GM08714 (cell line): ENCODE data around the gene ABTB2.
"Not testable (repeated sequence)": the region's sequence is repeated elsewhere in the genome, so short reads cannot be mapped to it uniquely, and the experiment has no call there.

ENCODE experiments used
- H3K4me3 ChIP-seq: fragments of 200-500 bp; sonication (Bioruptor generic); 2 replicates; pipeline ENCODE4 v1.5.1; 2014; ENCODE audit warnings: mild to moderate bottlenecking, low read length, inconsistent platforms
- ZNF274 ChIP-seq: IDR thresholded peaks from 2 replicates; pipeline ENCODE4 v1.6.1; 2012; ENCODE audit warnings: mild to moderate bottlenecking, low read depth, low read length

Gene ABTB2

GRCh38 chr11:34252651-34253050 is 105.2 kb downstream of the ABTB2 start:
- TF ChIP-seq ZNF274 = no peak
- no peak overlapping the region for H3K4me3 ChIP-seq

DNA sequence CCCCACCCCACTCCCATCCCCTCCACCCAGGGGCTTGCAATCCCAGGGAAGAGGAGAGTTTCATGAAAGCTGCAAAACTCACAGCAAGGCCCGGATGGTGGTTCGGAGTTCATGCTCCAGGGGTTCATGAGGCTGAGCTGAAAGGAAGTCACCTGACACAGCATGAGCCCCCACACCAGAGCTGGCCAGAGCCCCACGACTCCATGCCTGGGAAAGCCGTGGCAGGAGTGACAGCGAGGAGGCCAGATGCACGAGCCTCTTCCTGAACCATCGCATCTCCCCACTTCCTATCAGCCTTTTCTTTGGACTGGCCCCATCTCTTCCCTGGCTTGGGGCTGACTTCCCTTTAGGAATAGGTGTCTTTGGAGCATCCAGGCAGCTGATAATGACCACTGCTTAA is 105.8 kb downstream of the ABTB2 start:
- no peak for TF ChIP-seq ZNF274

GRCh38 chr11:34251589-34251980 is 106.2 kb downstream of the ABTB2 start:
- no peak for TF ChIP-seq ZNF274
- no peak overlapping the region for H3K4me3 ChIP-seq

More for the DNA sequence above, 105.8 kb downstream of the ABTB2 start:
- no peak overlapping the region for H3K4me3 ChIP-seq

- H3K4me3 ChIP-seq = no peak overlapping the region
- TF ChIP-seq ZNF274 = no peak
Observed at GRCh38 chr11:34250732-34251588, 106.8 kb downstream of the ABTB2 start.

DNA sequence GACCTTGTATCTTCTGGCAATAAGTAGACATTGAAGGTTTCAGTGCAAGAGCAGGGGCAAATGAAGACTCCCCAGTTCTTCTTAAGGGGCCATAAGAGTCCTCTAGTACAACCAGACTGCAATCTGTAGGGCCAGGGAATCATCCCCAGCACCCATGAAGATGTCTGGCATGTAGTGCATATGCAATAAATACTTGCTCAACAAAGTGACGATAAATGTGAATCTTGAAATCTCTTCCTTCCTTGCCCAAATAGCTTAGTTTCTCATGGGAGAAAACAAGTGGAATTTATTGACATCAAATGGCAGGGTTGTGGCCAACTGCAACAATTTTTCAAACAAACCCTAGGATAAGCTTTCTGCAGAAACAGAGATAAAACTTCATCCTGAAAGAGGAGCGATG is 107.6 kb downstream of the ABTB2 start:
- no peak for TF ChIP-seq ZNF274
- H3K4me3 ChIP-seq = no peak overlapping the region

DNA sequence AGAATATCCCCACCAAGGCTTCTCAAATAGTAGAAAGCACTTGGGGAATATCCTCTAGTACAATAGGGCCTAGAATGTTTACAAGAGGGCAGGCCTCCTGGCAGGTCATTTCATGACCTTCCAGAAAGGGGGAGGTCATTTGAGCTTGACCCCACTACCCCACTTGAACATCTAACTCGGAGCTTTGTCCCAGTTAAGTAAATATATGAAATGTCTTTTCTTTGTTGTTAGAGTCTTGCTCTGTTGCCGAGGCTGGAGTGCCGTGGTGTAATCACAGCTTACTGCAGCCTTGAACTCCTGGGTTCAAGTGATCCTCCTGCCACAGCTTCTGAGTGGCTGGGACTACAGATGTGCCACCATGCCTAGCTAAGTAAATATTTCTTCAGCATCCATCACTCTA is 108.4 kb downstream of the ABTB2 start:
- no peak overlapping the region for H3K4me3 ChIP-seq
- no peak for TF ChIP-seq ZNF274

DNA sequence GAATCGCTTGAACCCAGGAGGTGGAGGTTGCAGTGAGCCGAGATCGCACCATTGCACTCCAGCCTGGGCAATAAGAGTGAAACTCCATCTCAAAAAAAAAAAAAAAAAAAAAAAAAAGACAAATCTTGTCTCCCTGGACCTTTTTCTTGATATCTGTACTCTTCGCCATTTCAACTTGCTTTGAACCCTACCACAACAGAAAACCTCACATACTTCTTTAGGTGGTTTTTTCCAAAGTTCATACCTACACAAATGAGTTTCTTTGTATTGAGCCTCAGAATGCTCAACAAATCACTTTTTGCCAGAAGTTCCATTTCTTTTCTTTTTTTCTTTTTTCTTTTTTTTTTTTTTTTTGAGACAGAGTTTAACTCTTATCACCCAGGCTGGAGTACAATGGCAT is 111.3 kb downstream of the ABTB2 start:
- not testable (repeated sequence) for H3K4me3 ChIP-seq

GRCh38 chr11:34245041-34245440 is 112.8 kb downstream of the ABTB2 start:
- TF ChIP-seq ZNF274 = no peak
- no peak overlapping the region; the same call in 1 of the 2 replicates for H3K4me3 ChIP-seq

DNA sequence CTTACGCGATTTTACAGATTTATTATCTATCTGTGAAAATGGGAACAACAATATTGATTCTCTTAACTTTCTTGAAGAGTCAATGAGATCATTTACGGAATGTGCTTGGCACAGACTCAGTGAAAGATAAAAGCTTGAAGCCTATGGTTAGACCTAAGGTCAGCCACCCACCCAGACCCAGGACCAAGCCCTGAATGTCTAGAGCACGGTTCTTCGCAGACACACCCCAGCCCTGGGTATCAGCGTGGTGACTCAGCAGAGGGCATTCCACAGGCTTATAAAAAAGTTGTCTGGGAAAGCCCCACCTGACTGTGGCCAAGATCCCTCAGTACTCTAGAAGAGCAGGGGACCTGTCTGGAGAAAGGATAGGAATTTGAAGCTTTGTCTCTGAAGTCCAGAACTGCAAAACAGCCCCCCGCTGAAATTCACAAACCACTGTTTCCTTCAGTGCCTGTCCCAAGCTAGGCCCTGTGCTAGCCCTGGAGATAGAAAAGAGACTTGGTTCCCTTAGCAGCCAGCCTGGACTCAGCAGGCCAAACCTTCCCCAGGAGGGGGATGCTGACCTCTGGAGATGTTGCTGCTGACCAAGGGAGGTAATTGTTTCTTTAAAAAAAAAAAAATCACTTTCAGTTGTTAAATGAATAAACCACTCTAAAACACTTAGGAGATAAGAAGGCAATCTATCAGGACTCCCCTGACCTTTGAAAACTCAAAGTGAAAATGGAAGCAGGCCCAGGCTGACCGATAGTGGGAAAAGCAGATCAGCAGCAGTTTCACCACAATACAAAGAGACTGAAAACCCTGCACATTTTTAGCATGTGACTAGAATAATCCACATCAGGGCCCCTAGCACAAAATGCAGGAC is 114.0 kb downstream of the ABTB2 start:
- no peak for TF ChIP-seq ZNF274
- no peak overlapping the region; the same call in 1 of the 2 replicates for H3K4me3 ChIP-seq

GRCh38 chr11:34242037-34242625 is 115.7 kb downstream of the ABTB2 start:
- H3K4me3 ChIP-seq = no peak overlapping the region
- TF ChIP-seq ZNF274 = no peak

DNA sequence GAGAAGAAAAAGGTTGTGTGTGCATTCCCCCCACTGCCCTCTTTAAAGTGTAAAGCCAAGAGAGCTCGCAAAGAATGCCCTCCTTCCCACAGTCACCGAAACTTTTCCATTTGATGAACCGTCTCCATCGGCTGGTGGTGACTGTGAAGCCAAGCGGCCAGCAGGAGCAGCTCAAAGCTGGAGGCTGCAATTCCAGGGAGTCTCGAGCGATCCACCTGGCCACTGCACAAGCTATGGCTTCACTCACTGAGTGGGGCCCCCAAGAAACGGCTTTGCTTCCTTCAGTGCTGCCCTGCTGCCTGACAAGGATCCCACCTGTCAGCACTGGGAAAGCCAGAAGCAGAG is 117.7 kb downstream of the ABTB2 start:
- H3K4me3 ChIP-seq = no peak overlapping the region; the same call in 1 of the 2 replicates
- TF ChIP-seq ZNF274 = no peak

GRCh38 chr11:34239465-34240149 is 118.2 kb downstream of the ABTB2 start:
- no peak for TF ChIP-seq ZNF274
- H3K4me3 ChIP-seq = no peak overlapping the region; the same call in 1 of the 2 replicates

- no peak overlapping the region for H3K4me3 ChIP-seq
- no peak for TF ChIP-seq ZNF274
Observed at GRCh38 chr11:34238966-34239365, 118.8 kb downstream of the ABTB2 start.

GRCh38 chr11:34238533-34238932 is 119.3 kb downstream of the ABTB2 start:
- TF ChIP-seq ZNF274 = no peak
- no peak overlapping the region for H3K4me3 ChIP-seq
